Lung (tissue), 12 donors: ENCODE results near the gene ARHGEF16. TPM values are rescaled to one million over a fixed set of nuclear protein-coding genes. Genes with fewer than 3 reads are reported as not detected.

Source experiments
- ATAC-seq: fragments of 200-7000 bp; cut with Tn5 transposase; one replicate; pipeline ENCODE4 v1.9.1; 2020; ENCODE audit warnings: moderate number of reproducible peaks; ENCODE audit not compliant: insufficient read depth, low FRiP score
- DNase-seq, 3 donors: peaks; one replicate each; pipeline ENCODE4 v3.0.0-alpha.2; 2013 to 2017
- H3K27ac ChIP-seq, 2 donors: one replicate each; pipeline ENCODE4 v1.5.1; 2013; ENCODE audit warnings: mild to moderate bottlenecking in 2 of 2, moderate library complexity in 2 of 2, control low read depth in 1 of 2, inconsistent platforms in 1 of 2, low read depth in 1 of 2, low read length in 1 of 2
- H3K27me3 ChIP-seq, 3 donors: one replicate each; pipeline ENCODE4 v1.5.1; 2013; ENCODE audit warnings: low read length in 2 of 3; ENCODE audit not compliant: control insufficient read depth in 3 of 3, insufficient read depth in 3 of 3
- H3K36me3 ChIP-seq, 4 donors: one replicate each; pipeline ENCODE4 v1.5.1; 2013; ENCODE audit warnings: low read length in 4 of 4, mild to moderate bottlenecking in 1 of 4, moderate library complexity in 1 of 4; ENCODE audit not compliant: control insufficient read depth in 4 of 4, insufficient read depth in 4 of 4
- H3K4me1 ChIP-seq, 5 donors: one replicate each; pipeline ENCODE4 v1.5.1; 2013; ENCODE audit warnings: low read length in 5 of 5, mild to moderate bottlenecking in 2 of 5, moderate library complexity in 1 of 5; ENCODE audit not compliant: control insufficient read depth in 5 of 5, insufficient read depth in 5 of 5
- H3K4me3 ChIP-seq: one replicate; pipeline ENCODE4 v1.5.1; 2013; ENCODE audit warnings: mild to moderate bottlenecking, control low read depth, moderate library complexity
- H3K9ac ChIP-seq, 2 donors: one replicate each; pipeline ENCODE4 v1.5.1; 2013; ENCODE audit warnings: low read length in 2 of 2, control low read depth in 1 of 2; ENCODE audit not compliant: insufficient read depth in 1 of 2
- H3K9me3 ChIP-seq, 4 donors: one replicate each; pipeline ENCODE4 v1.5.1; 2013; ENCODE audit warnings: low read length in 3 of 4, mild to moderate bottlenecking in 1 of 4, moderate library complexity in 1 of 4; ENCODE audit not compliant: control insufficient read depth in 4 of 4, insufficient read depth in 3 of 4
- WGBS, 2 donors: extraction: QIAGEN DNeasy Blood & Tissue Kit; methylation state at CpG; one replicate each; pipeline ENCODE4 v1.1.7; 2013; 5-methylcytosine and 5-hydroxymethylcytosine counted together
- polyA plus RNA-seq, 2 donors: library from polyadenylated mRNA; stranded (reverse); fragments of 200-250 nt; gene quantifications; one replicate each; pipeline ENCODE4 v1.2.1, GENCODE V29; 2013
- total RNA-seq, 2 donors: library from RNA; depleted of rRNA in 1 of 2; stranded (reverse); fragments of >200 nt in 1 of 2; gene quantifications; one replicate each; pipeline ENCODE4 v1.2.1, GENCODE V29; 2014 to 2021
- TF ChIP-seq, protein P1 (sequence below): IDR thresholded peaks from 2 replicates; pipeline ENCODE4 v1.5.1; 2012; ENCODE audit warnings: mild to moderate bottlenecking; ENCODE audit errors: control extremely low read depth, extremely low read depth
- donor health status: control.
- donor health status: control.
- donor health status: Bipolar disorder and iron deficiency.
- donor health status: healthy.
- donor health status: DM: yes; HTN: yes; CAD: no.

The ARHGEF16 gene
- total and polyA plus RNA-seq, 4 donors, result 6.5 to 14.8 (median 9.8) TPM

DNA sequence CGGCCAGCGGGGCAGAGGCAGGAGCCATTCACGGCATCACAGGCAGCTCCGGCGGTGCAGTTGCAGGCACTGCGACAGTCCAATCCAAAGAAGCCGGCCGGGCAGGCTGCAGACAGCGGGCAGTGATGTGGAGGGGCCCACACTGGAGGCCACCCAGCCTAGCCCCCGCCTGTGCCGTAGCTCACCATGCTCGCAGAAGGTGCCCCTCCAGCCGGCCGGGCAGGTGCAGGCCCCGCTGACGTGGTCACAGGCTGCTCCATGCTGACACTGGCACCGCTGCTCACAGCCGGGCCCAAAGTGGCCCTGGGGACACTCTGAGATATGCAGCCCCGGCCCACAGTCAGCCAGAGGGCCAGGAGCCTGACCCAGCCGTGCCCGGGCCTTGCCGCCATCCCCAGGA lies 45.1 kb downstream of the ARHGEF16 start:
- peaks cover 0 to 4% (median 0%) of the 10 kb centered on the region in 5 donors for H3K4me1 ChIP-seq
- H3K4me3 ChIP-seq, result no peak overlapping the region
- WGBS, 2 donors, result 92 to 96% methylated on average over 22 of the region's 22 CpGs
- no peaks in the 10 kb centered on the region for H3K9me3 ChIP-seq
- H3K9ac ChIP-seq, result no peak overlapping the region
- no peak overlapping the region for H3K27ac ChIP-seq
- H3K36me3 ChIP-seq, result peaks cover 0 to 53% (median 0%) of the 10 kb centered on the region in 4 donors
- DNase-seq (no peak), ATAC-seq (no peak)
- no peaks in the 10 kb centered on the region for H3K27me3 ChIP-seq
- TF ChIP-seq, protein P1, sequence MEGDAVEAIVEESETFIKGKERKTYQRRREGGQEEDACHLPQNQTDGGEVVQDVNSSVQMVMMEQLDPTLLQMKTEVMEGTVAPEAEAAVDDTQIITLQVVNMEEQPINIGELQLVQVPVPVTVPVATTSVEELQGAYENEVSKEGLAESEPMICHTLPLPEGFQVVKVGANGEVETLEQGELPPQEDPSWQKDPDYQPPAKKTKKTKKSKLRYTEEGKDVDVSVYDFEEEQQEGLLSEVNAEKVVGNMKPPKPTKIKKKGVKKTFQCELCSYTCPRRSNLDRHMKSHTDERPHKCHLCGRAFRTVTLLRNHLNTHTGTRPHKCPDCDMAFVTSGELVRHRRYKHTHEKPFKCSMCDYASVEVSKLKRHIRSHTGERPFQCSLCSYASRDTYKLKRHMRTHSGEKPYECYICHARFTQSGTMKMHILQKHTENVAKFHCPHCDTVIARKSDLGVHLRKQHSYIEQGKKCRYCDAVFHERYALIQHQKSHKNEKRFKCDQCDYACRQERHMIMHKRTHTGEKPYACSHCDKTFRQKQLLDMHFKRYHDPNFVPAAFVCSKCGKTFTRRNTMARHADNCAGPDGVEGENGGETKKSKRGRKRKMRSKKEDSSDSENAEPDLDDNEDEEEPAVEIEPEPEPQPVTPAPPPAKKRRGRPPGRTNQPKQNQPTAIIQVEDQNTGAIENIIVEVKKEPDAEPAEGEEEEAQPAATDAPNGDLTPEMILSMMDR, result no peak

DNA sequence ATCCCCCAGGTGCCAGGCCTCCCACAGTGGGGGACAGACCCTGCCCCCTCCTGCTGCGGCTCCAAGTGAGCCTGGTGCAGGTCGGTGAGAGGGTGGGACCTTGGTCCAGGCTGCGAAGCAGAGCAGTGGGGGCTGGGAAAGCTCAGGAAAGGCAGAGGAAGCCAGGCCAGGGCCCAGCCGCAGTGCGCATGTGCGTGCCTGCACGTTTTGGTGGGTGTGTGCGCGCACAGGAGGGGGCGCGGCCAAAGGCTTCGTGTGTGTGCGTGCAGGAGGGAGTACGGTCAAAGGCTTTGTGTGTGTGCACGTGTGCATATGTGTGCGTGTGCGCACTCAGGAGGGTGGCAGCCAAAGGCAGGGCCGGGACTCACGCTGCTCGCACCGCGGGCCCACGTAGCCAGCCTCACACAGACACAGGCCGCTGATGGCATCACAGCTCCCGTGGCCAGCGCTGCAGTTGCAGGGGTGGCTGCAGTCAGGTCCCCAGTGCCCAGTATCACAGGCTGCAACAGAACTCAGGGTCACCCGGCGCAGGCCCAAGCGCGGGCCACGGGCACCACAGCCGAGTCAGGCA lies 45.9 kb downstream of the ARHGEF16 start:
- ATAC-seq (no peak), DNase-seq (no peak)
- Histone ChIP-seq H3K36me3 (peaks cover 0 to 46% (median 0%) of the 10 kb centered on the region in 4 donors), H3K9ac (no peak overlapping the region), H3K27ac (no peak overlapping the region), H3K4me3 (no peak overlapping the region), H3K27me3 (no peaks in the 10 kb centered on the region), H3K9me3 (no peaks in the 10 kb centered on the region), H3K4me1 (peaks cover 0 to 7% (median 0%) of the 10 kb centered on the region in 5 donors)
- 93 to 94% methylated on average over 32 of the region's 32 CpGs for WGBS, 2 donors
- TF ChIP-seq, protein P1, result no peak

DNA sequence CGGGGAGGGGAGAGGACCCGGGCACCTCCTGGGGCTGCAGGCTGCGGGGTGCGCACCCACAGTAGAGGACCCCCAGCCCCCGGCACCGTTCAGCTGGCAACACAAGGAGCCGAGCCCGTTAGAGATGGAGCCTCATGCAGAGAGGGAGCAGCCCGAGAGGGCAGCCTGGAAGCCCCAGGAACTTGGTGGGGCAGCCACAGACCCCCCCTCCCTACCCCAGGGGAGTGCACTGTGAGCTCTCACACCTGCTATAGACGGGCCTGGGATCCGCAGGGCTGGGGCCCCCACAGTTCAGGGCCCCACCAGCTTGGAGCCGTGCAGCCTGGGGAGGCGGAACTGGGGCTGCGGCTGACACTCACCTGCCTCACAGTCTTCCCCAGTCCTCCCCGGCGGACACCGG lies 47.0 kb downstream of the ARHGEF16 start:
- DNase-seq (no peak), ATAC-seq (no peak)
- WGBS, 2 donors, result 89 to 91% methylated on average over 17 of the region's 17 CpGs
- Histone ChIP-seq H3K9ac (no peak overlapping the region), H3K4me1 (peaks cover 0 to 7% (median 0%) of the 10 kb centered on the region in 5 donors), H3K9me3 (no peaks in the 10 kb centered on the region), H3K4me3 (no peak overlapping the region), H3K27ac (no peak overlapping the region), H3K36me3 (peaks cover 0 to 44% (median 0%) of the 10 kb centered on the region in 4 donors), H3K27me3 (no peaks in the 10 kb centered on the region)
- TF ChIP-seq, protein P1, result no peak
